DMS79 (cell line): Measurements from ENCODE around the gene GPR27.

Experiments used
- DNase-seq: peaks from one replicate; lab custom pipeline; 2025; lab: John Stamatoyannopoulos, UW

Gene GPR27

DNA sequence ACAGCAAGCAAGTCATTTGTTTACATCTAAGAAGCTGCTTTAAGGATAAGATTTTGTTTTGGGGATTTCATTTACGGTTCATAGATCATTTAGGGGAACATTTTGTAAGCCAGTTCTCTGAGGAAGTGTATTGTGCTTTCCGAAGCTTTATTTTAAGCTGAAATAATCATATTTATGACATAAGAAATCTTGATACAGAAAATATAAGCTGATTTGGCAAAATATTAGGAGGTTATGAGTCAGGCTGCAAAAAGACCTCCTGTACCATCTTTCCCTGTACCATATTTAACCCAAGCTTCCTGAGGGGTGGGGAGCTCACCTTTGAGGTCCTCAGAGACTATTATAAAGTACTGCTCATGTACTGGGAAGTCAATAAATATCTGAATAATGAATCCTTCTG is 20.3 kb upstream of the GPR27 start:
- DNase-seq: no peak

DNA sequence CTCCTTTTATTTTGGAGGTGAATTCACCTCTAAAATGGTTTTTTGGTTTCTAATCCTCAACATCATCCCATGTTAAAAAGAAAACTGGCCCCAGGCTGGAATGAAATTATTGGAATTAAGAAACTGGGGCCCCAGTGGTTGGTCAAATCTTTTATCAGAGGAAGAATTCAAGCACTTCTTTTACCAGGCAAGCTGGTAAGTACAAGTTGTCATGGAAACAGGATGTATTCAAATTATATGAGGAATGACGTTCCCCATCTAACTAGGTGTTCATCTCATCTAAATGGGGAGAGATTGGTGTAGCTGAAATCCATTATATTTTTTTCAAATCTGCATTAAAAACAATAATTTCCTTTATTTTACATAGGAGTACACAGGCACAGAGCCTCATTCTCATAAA is 18.8 kb upstream of the GPR27 start:
- DNase-seq: no peak

DNA sequence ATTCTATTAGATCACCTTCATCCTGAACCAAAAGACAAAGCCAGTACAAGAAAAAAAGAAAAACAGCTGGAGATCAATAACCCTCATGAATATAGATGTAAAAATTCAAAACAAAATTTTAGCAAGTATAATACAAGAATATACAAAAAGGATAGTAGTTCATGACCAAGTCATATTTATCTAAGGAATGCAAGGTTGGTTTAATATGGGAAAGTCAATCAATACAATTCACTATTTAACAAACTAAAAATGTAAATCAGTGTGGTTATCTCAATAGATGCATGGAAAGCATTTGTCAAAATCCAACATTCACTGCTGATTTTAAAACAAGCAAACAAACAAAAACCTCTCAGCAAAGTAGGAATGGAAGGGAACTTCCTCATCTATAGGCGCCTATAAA is 11.0 kb upstream of the GPR27 start:
- DNase-seq: no peak

DNA sequence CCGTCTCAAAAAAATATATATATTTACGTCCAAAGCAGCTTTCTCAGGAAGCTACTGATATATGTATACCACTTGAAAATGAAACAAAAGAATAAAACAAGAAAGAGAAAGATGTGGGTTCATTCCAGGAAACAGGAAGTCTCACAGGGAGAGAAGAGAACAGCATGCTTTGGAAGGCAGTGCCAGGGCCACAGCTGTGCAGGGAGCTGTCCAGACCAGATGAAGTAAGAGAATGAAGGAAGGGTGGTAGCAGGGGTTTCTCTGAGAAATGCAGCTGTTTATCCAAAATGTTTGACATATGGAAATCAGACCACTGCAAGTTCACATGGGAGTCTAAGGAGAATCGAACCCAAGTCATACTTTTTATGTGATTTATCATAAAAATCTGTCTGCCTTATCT is 8.9 kb upstream of the GPR27 start:
- DNase-seq: no peak

DNA sequence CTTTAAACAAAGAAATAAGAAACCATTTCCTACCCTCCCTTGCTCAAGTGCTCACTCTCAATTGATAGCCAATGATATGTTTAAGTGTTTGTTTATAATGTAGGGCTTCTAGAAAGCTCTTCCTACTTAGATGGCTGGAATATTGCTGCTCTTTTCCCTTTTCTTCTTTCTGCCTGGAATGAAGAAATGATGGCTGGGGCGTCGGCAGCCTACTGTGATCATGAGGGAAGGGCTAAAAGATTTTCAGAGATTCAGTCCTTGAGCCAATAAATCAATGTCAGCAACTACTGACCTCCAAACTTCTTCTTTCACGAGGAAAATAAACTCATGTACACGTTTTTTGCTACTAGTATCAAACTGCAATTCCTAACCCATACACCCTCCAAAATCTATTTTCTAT is 2.1 kb upstream of the GPR27 start:
- no peak for DNase-seq

DNA sequence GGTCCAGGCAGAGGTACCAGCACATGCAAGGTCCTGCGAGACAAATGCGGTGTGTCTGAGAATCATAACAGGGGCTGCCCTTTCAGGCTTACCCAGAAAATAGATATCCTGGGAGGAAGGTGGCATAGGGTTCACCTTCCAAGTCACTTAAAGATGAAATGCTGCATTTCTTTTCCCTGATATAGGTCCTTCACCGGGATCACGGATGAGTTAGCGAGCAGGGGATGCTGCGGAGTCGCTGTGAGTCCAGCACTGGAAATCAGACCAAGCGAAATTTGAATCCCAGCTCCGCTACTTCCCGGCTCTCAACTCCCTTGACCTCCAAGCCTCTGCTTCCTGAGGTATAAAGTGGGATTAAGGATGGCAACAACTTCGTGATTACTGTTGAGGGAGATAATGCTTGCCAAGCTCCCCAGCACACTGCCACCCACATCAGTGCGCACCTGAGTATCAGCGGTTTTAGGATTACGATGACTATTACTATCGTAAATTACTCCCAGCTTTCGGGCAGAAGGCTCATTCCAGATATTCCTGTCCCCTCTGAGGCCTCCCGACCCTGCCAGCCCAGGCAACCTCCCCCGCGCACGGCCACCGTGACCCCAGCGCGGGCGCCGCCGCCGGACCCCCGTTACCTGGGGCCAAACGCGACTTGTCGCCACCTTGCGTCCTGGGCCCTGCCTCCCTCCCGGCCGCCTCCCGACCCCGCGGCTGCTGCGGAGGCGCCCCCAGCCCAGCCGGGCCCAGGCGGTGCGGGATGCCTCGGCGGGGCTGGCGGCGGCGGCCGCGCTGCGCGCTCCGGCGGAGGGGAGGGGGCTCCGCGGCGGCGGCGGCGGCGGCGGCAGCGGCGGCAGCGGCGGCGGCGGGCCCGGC is 589 bp upstream of the GPR27 start:
- no peak for DNase-seq

DNA sequence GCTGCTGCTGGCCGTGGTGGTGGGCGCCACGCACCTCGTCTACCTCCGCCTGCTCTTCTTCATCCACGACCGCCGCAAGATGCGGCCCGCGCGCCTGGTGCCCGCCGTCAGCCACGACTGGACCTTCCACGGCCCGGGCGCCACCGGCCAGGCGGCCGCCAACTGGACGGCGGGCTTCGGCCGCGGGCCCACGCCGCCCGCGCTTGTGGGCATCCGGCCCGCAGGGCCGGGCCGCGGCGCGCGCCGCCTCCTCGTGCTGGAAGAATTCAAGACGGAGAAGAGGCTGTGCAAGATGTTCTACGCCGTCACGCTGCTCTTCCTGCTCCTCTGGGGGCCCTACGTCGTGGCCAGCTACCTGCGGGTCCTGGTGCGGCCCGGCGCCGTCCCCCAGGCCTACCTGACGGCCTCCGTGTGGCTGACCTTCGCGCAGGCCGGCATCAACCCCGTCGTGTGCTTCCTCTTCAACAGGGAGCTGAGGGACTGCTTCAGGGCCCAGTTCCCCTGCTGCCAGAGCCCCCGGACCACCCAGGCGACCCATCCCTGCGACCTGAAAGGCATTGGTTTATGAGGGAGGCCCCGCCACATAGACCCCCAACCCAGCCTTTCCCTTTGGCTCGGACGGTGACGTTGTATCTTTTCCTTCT is 1.1 kb downstream of the GPR27 start:
- DNase-seq: no peak

DNA sequence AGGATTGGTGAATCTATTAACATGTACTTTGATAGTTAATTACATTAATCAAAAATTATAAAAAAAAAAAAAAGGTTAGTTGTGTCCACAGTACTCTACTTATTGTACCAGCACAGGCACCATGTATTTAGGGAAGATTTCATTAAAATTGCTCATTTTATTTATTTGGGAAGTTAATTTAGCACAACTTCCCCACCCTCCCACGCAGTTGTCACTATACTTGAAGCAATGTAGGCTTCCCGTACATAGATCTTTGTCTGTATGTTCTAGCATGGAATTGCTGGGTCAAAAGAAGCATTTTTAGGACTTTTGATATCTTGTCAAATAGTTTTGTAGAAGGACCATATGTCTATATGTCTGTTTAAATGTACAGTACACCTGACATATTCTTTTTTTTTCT is 4.4 kb downstream of the GPR27 start:
- DNase-seq: no peak

DNA sequence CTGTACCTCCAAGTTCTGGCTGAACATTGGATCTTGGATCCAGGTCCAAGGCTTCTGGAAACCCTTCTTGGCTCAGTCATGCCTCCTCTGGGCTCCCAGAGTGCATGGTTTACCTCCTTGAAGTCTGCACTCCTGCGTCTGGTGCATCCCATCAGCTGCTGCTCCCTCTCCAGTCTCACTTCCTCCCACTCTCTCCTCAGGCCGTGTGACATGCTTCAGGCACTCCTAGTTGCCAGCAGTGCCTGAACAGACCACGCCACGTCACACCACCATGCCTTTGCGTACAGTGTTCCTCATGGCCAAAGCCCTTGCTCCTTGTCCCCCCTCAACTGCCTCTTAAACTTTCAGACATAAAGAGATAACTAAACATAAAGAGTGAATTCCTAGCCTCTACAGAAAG is 5.7 kb downstream of the GPR27 start:
- no peak for DNase-seq

DNA sequence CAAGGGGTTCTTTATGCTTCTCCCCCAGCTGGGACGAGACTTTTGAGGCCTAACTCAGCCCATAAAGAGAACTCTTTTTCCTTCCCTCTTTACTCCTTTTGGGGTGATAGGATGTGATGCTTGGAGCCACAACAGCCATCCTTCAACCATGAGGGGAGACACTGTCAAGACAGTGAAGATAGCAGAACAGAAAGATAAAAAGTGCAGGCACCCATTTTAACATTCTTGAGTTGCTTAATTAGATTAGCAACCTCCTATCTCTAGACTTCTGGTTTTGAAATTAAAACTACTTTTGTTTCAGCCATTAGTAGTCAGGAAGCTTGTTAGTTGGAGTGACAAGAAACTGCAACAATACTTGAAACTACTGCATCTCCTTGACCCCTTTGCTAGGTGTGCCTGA is 6.5 kb downstream of the GPR27 start:
- no peak for DNase-seq

DNA sequence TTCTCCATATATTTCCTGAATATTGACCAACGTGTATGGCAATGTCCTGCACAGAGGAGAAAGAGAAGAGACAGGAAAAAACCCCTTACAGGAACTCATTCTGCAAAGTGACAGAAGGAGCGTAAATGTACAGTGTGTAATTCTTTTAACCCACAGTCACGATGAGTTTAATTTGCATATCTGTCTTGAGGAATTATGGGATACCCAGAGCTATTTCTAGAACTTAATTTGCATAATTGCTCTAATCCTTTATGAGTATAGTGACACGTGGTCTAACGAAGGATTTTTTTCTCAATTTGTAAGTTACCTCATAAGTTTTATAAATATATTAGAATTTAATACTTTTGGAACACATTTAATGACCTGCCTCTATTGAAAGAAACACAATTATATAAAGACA is 9.8 kb downstream of the GPR27 start:
- no peak for DNase-seq

DNA sequence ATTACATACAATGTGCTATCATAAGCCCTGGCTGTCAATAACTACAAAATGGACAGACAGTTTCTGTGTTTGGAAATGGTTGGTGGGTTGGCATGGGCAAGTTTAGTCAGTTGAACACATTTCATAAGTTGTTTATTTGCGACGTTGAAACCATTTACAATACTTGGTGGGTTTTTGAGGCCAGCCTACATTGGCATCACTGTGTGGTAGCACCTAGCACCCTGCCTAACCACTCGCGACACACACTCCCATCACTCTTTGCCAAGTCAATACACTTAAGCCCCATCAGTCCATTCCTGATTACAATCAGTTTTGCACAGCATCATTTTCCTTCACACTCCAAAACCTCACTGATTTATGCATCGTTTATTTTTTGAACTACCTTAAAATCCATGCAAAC is 17.5 kb downstream of the GPR27 start:
- no peak for DNase-seq

DNA sequence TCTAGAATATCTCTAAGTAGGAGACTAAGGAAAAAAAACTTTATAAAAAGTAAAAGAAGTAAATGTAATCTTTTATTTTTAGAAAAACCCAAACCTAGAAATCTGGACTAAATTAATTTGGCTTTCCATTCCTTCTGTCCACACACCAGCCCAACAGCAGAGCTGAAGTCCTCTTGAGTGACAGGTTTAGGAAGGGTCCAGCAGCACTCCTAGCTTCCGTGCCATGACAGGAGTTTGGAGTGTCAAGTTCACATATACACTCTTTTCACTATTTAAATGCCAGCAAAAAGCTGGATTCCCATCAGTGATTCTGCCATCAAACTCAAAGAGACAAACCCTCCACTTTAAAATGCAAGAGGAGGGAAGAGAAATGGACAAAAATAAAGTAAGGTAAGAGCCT is 18.2 kb downstream of the GPR27 start:
- no peak for DNase-seq

DNA sequence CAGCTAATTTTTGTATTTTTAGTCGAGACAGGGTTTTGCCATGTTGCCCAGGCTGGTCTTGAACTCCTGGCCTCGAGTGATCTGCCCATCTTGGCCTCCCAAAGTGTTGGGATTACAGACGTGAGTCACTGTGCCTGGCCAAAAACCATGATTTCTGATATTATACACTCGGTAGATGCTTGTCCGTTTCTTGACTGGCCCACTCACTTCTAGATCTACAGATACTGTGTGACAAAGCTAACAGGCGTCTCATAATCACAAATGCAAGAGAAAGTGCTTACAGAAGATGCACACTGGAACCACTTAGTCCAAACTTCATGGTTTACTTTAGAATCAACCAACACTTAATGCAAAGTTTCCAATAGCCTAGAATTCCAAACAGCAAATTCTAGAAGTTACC is 22.9 kb downstream of the GPR27 start:
- DNase-seq: no peak

DNA sequence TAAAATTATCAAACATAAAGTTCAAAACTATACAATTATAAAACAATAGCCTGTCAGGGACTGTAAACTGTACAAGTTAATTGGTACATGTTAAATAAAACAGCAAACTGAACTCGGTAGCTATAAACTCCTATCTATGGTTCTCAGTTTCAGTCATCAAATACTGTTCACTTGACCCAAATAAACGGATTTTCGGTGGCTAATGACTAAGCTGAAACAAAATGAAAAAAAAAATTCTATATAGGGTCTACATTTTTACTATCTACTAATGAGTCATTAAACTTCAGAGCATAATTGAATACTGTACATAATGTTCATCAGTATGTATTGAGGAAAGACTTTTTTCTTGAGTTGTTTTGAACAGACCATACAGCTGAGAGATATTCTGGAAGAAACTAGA is 24.7 kb downstream of the GPR27 start:
- no peak for DNase-seq

DNA sequence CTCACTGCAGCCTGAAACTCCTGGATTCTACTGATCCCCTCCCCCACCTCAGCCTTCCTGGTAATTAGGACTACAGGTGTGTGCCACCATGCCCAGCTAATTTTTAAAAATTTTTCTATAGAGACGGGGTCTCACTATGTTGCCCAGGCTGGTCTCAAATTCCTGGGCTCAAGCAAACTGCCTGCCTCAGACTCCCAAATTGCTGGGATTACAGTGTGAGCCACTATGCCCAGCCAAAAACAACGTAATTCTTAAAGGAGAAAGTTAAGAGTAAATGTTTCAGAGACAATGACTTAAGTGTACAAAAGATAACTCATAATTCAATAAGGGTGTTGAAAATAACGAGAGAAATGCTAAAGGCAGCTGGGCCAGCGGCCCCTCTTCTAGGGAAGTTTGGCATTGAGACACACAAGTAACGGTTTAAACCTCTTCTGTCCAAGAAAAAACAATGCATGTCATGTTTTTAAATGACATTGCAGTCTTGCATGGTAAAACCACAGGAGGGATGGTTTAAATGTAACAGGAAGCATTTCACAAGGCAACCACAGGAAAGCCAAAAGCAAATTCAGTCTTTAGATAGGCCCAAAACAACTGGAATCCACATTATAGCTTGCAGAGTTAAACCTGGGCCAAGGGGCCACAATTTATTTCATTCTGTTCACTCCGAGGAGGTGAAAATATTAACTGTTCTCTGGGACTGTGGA is 26.2 kb downstream of the GPR27 start:
- DNase-seq: no peak

DNA sequence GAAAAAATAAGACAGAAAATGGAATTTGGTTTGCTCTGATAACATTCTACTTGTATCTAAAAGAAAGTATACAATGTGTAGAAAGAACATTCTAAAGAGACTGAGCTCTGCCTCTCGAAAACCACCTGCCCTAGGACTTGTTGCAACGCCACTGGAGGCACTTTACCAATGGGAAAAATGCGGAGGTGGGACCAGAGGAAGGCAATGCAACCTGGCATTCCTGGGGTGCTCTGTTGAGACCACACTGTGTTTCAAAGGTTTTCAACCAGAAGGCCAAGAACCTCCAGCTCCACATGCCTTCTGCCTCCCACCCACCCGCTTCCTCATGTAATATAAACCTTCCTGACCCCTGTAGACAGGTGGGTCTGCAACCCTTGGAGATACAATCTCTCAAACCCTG is 26.8 kb downstream of the GPR27 start:
- no peak for DNase-seq

DNA sequence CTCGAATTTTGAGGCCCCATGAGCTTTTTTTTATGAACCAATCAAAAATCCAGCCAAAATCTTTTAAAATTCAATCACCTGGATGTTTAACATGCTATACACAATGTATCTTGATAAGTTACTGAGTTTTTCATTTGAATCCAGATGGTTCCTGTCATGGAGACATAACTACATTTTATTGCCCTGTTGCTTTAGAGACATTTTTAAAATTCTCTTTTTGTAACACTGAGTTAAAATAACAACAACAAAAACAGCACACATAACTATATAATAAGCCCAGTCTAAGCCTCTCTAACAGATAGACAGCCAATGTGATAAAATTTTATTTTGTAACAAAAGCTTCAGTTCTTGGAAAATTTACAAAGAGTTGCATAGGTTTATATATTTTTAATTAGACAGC is 29.5 kb downstream of the GPR27 start:
- DNase-seq: no peak

DNA sequence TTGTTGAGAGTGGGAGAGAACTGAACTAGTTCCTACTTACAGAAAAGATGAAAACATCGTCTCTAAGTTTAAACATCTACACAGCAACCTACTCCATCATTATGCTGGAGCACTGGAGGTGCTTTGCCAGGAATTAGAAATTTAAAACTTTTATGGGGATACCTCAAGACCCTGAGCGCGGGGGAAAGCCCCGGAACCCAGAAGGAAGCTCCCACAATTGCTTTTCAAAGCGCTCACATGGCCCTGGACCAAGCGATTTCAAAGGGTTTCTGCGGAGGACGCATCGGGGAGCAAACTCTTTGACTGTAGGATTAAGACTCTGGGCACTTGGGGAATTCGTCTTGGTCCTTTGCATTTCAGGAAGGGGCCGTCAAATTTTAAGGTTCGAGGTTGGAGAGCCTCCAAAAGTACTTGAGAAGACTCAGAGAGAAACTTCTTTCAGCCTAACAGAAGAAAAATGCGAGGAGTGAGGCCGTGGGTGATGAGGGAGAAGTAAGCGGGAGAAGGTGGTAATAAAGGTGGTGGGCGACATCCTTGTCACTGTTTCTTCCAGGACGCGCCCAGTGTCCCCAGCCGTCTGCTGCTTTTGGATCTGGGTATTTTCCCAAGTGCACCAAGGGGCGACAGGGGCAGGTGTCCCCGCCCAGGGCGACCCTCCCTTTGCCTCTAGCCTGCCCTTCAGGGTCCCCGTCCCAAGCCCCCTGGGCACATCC is 30.7 kb downstream of the GPR27 start:
- DNase-seq: no peak

DNA sequence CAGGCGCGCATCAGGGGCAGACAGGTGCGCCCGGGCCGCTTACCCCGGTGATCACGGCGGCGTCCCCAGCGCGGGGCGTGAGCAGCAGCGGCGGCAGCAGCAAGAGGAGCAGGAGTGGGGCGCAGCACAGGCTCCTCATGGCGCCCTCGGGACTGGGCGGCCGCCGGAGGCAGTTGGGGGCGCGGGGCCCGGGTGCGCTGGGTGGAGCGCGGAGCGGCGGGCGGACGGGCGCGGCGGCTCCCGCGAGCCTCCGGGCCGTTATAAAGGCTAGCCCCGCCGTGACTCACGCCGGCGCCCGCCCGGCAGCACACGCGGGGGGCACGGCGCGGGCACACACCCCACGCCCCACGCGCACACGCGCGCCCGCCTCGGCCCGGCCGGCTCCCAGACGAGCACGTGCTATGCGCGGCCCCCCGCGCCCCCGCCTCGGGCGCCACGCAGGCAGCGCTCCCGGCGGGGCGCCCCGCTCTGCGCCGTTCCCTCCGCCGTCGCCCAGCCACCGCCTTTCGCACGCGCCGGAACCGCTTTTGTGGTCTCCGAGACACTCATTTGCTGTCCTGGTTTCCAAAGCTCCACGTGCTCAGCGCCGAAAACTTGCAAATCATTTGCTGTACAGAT is 31.4 kb downstream of the GPR27 start, which contains the start of gene PROK2:
Gene PROK2 (minus strand): TSS at position 235 of the 618 bp plus-strand sequence. CDS start 96 bp downstream, at position 139.
- no peak for DNase-seq

DNA sequence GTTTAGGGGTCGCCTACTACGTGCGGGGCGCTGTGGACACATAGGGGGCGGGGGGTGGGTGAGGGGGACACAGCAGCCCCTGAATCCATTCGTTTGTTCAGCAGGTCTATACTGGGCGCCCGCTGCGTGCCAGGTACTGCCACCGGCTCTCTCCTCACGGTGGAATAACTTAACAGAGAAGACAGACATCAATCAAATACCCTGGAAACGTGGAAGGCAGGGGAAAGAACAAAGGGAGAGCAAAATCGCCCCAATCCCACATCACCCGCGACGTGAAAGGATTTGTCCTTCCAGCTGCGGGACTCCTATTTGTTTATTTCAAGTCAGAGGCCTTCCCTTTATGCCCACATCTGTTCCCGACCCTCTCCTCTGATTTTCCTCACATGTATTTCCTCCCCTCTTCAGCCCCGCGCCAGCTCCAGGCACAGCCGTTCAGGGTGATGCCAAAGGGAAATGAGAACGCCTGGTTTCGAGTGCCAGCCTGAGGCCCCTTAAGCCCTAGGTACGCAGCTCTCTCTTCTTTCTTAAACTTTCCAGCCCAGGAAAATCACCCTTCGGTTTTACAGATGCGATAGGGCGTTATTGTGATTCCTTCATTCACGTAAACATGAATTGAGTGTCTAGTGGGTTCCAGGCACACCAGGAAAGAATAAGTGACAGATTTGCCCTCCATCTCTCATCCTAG is 32.0 kb downstream of the GPR27 start:
- DNase-seq: no peak

DNA sequence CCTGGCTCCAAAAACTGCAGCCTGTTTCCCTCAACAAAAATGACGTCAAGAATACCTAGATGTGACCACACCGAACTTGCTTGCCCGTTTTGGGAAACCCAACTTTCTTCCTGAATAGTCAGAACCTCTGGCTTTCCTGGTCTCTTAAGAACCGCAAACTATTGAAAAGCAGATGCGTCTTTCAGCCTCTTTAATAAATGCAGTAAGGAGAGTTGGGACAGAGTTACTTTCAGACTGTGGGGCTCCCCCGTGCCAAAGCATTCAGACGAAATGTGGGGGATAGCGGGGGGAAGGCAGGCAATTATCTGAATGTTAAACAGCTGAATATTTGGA is 32.5 kb downstream of the GPR27 start:
- DNase-seq: no peak
